NB4 (cell line): ENCODE data around the gene POLD1.

ENCODE experiments used
- DNase-seq: peaks from one replicate; pipeline ENCODE4 v3.0.0; 2010; ENCODE audit warnings: low read depth
- H3K4me3 ChIP-seq: one replicate; pipeline ENCODE4 v1.5.1; 2011; ENCODE audit warnings: mild to moderate bottlenecking, low read depth, low read length, moderate library complexity
- CTCF ChIP-seq: IDR thresholded peaks from one replicate; pipeline ENCODE4 v1.5.1; 2012; ENCODE audit warnings: low read depth, low read length
- MAX ChIP-seq: IDR thresholded peaks from 2 replicates; pipeline ENCODE4 v1.6.1; 2011; ENCODE audit warnings: low read depth, low read length
- MYC ChIP-seq: IDR thresholded peaks from 2 replicates; pipeline ENCODE4 v1.6.1; 2011; ENCODE audit warnings: low read depth, low read length
- POLR2A ChIP-seq: IDR thresholded peaks from 2 replicates; pipeline ENCODE4 v1.6.1; 2011; ENCODE audit warnings: mild to moderate bottlenecking; ENCODE audit not compliant: insufficient read length; ENCODE audit errors: extremely low read depth

POLD1 gene

DNA sequence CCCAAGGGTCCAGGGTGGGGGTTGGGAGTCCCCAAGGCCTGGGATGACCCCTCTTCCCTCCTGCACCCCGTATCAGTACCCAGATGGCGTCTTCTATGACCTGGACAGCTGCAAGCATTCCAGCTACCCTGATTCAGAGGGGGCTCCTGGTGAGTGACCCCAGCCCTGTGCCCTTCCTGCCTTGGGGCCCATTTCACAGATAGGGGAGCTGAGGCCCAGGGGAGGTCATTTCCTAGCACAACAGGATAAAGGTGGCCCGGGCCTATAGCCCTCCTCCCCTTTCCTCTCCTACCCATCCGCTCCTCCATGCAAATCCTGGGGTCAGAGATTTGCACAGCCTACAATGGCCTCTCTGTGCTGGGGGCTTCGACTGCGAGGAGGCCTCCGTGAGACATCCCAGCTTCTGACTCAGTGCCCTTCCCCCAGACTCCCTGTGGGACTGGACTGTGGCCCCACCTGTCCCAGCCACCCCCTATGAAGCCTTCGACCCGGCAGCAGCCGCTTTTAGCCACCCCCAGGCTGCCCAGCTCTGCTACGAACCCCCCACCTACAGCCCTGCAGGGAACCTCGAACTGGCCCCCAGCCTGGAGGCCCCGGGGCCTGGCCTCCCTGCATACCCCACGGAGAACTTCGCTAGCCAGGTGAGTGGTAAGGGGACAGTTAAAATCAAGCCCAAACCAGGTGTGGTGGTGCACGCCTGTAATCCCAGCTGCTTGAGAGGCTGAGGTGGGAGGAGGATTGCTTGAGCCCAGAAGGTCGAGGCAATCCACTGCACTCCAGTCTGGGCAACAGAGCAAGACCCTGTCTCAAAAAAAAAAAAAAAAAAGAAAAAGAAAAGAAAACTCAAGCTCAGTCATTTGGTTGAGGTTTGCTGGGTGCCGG is 38.5 kb downstream of the POLD1 start:
- H3K4me3 ChIP-seq: no peak overlapping the region
- no peak for DNase-seq
- no peak for TF ChIP-seq MAX
- no peak for TF ChIP-seq MYC
- no peak for TF ChIP-seq CTCF
- no peak for TF ChIP-seq POLR2A

- TF ChIP-seq CTCF (no peak), MYC (no peak), MAX (no peak), POLR2A (no peak)
- no peak overlapping the region for H3K4me3 ChIP-seq
- DNase-seq: no peak
Measured at GRCh38 chr19:50423279-50424113, 39.3 kb downstream of the POLD1 start.

GRCh38 chr19:50425581-50425980 is 41.4 kb downstream of the POLD1 start:
- no peak for DNase-seq
- TF ChIP-seq POLR2A (no peak), CTCF (no peak), MAX (no peak), MYC (no peak)
- H3K4me3 ChIP-seq: no peak overlapping the region

DNA sequence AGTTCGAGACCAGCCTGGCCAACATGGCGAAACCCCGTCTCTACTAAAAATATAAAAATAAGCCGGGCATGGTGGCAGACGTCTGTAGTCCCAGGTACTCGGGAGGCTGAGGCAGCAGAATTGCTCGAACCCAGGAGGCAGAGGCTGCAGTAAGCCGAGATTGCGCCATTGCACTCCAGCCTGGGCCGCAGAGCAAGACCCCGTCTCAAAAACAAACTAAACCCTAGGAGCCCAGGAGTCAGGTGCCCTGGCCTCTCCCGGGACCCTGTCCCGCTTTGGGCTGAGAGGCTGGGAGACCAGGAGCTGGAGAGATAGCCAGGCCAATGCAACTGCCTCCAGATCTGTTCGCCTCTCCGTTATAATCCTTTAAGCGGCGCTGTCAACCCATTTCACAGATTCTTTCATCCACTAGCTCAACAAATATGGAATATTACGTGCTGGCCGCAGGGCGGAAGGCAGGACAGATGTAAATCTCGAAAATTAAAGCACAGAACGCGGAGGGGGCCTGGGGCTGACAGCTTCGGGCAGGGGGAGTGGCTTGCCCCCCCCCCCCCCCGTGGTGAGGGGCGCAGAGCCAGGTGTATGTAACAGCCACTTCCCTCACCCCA is 43.3 kb downstream of the POLD1 start:
- TF ChIP-seq MYC: no peak
- no peak for TF ChIP-seq CTCF
- TF ChIP-seq MAX: no peak
- no peak for TF ChIP-seq POLR2A
- DNase-seq: no peak
- no peak overlapping the region for H3K4me3 ChIP-seq

- DNase-seq: no peak
- no peak overlapping the region for H3K4me3 ChIP-seq
- no peak for TF ChIP-seq CTCF
- TF ChIP-seq POLR2A: no peak
- no peak for TF ChIP-seq MYC
- TF ChIP-seq MAX: no peak
Measured at GRCh38 chr19:50427997-50428425, 43.9 kb downstream of the POLD1 start.
